ENCODE measurements around the gene ZFYVE27.

Gene ZFYVE27

GRCh38 chr10:97791824-97792721 lies 55.1 kb downstream of the ZFYVE27 start:
- DNase-seq (ENCODE audit: low spot score) = peak; percentile 72

- DNase-seq (ENCODE audit: low spot score) = no peak
Measured at GRCh38 chr10:97795886-97796285, 59.0 kb downstream of the ZFYVE27 start.

GRCh38 chr10:97796651-97797050 lies 59.7 kb downstream of the ZFYVE27 start:
- DNase-seq (ENCODE audit: low spot score) = no peak

GRCh38 chr10:97798958-97799610 lies 62.2 kb downstream of the ZFYVE27 start:
- no peak for DNase-seq (ENCODE audit: low spot score)

- no peak for DNase-seq (ENCODE audit: low spot score)
Measured at GRCh38 chr10:97800474-97800873, 63.5 kb downstream of the ZFYVE27 start.

- no peak for DNase-seq (ENCODE audit: low spot score)
Measured at GRCh38 chr10:97801422-97801821, 64.5 kb downstream of the ZFYVE27 start.

GRCh38 chr10:97805096-97805884 lies 68.4 kb downstream of the ZFYVE27 start:
- DNase-seq (ENCODE audit: low spot score) = no peak

GRCh38 chr10:97805949-97806348 lies 69.0 kb downstream of the ZFYVE27 start:
- no peak for DNase-seq (ENCODE audit: low spot score)

- no peak for DNase-seq (ENCODE audit: low spot score)
Measured at GRCh38 chr10:97810446-97810845, 73.5 kb downstream of the ZFYVE27 start.
